Stimulated activated naive CD8-positive, alpha-beta T cell treated with anti-CD3 and anti-CD28 coated beads, Interleukin-15, amount 100 ng/mL, for 72 hours (primary cell): ENCODE data around the gene IL10.

ENCODE experiments used
- ATAC-seq: fragments of 150-1000 bp; cut with Tn5 transposase; 2 replicates; pipeline ENCODE4 v1.10.0; 2021; ENCODE audit warnings: mild to moderate bottlenecking, moderate library complexity
- DNase-seq, 2 donors: peaks; one replicate each; pipeline ENCODE4 v3.0.0; 2021 to 2022
- H3K27ac Mint-ChIP-seq, 2 donors: one replicate each; pipeline ENCODE4 v1.8.0; 2022; ENCODE audit warnings: mild to moderate bottlenecking in 2 of 2, mixed read lengths in 2 of 2, moderate library complexity in 2 of 2
- H3K27me3 Mint-ChIP-seq: one replicate; pipeline ENCODE4 v1.8.0; 2022; ENCODE audit warnings: mixed read lengths
- H3K4me1 Mint-ChIP-seq: one replicate; pipeline ENCODE4 v1.8.0; 2022; ENCODE audit warnings: mild to moderate bottlenecking, mixed read lengths
- H3K4me3 Mint-ChIP-seq, 2 donors: one replicate each; pipeline ENCODE4 v1.8.0; 2022; ENCODE audit warnings: mild to moderate bottlenecking in 2 of 2, mixed read lengths in 2 of 2, moderate library complexity in 1 of 2
- H3K9me3 Mint-ChIP-seq, 2 donors: one replicate each; pipeline ENCODE4 v1.8.0; 2022; ENCODE audit warnings: mixed read lengths in 2 of 2

Gene IL10

DNA sequence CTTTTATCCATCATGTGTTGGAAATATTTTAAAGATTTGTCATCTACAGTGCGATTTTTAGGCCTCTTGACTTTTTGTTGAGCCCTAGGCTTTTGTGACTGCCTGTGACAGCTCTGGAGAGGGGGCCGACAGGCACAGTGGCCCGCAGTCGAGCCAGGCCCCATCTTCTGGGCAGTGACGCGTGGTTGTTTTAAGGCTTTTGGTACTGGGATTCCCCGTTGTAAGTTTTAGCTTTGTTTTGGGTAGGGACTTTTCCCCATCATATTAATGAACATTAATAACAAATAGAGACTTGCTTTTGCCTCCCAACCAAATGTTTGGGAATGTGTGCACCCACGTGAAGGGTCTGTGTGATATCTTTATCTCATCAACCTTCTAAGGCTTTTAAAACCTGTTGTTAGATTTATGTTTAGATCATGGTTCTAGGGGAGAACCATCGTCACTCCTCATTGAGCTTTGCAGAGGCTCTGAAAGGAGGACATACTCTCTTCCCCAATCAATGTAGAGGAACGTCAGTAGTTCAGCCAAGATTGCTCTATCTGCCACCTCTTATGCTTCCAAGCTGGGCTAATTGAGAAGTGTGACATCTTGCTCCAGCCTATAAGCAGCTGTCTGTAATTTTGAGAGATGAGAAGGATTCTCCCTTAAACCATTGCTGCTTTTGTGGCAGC lies 53.0 kb downstream of the IL10 start:
- no peaks in the 10 kb centered on the region for H3K9me3 Mint-ChIP-seq
- H3K27ac Mint-ChIP-seq: peak overlapping the region in 1 of 2 donors; percentile 20
- DNase-seq: no peak
- H3K4me1 Mint-ChIP-seq: peaks cover 82% of the 10 kb centered on the region
- no peak overlapping the region for H3K4me3 Mint-ChIP-seq
- no peaks in the 10 kb centered on the region for H3K27me3 Mint-ChIP-seq
- no peak for ATAC-seq

DNA sequence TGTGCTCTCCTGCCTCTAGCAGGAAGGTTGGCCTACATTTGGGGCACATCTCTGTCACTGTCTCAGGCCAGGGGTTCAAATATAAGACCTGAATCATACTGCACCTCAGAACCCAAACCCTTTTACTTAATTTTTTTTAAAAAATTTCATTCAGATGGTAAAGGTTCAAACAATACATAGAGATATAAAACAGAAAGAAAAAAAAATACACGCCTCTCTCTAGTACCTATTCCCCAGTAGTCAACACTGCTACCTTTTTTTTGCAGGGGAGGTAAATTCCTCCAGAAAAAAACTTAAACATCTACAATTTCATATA lies 54.7 kb downstream of the IL10 start:
- peak; percentile 35 for ATAC-seq
- Mint-ChIP-seq H3K9me3 (no peaks in the 10 kb centered on the region), H3K4me1 (peaks cover 82% of the 10 kb centered on the region), H3K27me3 (no peaks in the 10 kb centered on the region), H3K4me3 (peak overlapping the region; percentile 14 to 27), H3K27ac (no peak overlapping the region)
- no peak for DNase-seq
